IMR-90 (cell line): ENCODE measurements around the gene RELN. TPM values are rescaled to one million over a fixed set of nuclear protein-coding genes. Genes with fewer than 3 reads are reported as not detected.

Experiments used
- ATAC-seq: fragments of 200-7000 bp; cut with Tn5 transposase; 2 replicates; pipeline ENCODE4 v1.9.1; 2020; ENCODE audit warnings: low read depth, mild to moderate bottlenecking, moderate library complexity
- BruUV-seq: library from RNA; stranded (reverse); fragments of 400-500 nt; replicated peaks from 2 replicates; lab custom pipeline; 2021; lab: Mats Ljungman, UMichigan
- CTCF ChIA-PET: fragments of 300-600 bp; formaldehyde crosslinking; extraction: SDS; loops from one replicate; lab custom pipeline; 2021; ENCODE audit warnings: antibody characterized with exemption; lab: Yijun Ruan, JAX
- POLR2A ChIA-PET: fragments of 300-600 bp; sonication (Branson Sonifier 250); formaldehyde crosslinking; loops from one replicate; lab custom pipeline; 2022; ENCODE audit warnings: antibody characterized with exemption; ENCODE audit not compliant: unreplicated experiment; lab: Charles Lee
- DNase-seq: peaks from one replicate; pipeline ENCODE4 v3.0.0; 2013
- H2AFZ ChIP-seq: replicated peaks from 2 replicates; pipeline ENCODE3; 2013; ENCODE audit warnings: low read length, mild to moderate bottlenecking; ENCODE audit not compliant: poor library complexity
- H2AK5ac ChIP-seq: 2 replicates; pipeline ENCODE4 v1.6.1; 2013; ENCODE audit warnings: low read depth, low read length, inconsistent platforms
- H2AK9ac ChIP-seq: replicated peaks from 2 replicates; pipeline ENCODE3; 2013; ENCODE audit warnings: mild to moderate bottlenecking, low read depth, low read length, moderate library complexity; ENCODE audit not compliant: poor library complexity
- H2BK120ac ChIP-seq: 2 replicates; pipeline ENCODE4 v1.6.1; 2013; ENCODE audit warnings: low read depth, low read length, inconsistent platforms
- H2BK15ac ChIP-seq: 3 replicates; pipeline ENCODE4 v1.6.1; 2013; ENCODE audit warnings: low read depth, low read length, inconsistent platforms
- H2BK20ac ChIP-seq: 2 replicates; pipeline ENCODE4 v1.6.1; 2013; ENCODE audit warnings: low read depth, mild to moderate bottlenecking, inconsistent platforms, low read length, moderate library complexity
- H2BK5ac ChIP-seq: 2 replicates; pipeline ENCODE4 v1.6.1; 2013; ENCODE audit warnings: mild to moderate bottlenecking, low read depth, low read length, inconsistent platforms; ENCODE audit not compliant: poor library complexity, severe bottlenecking
- H3K14ac ChIP-seq: replicated peaks from 2 replicates; pipeline ENCODE4 v1.6.1; 2013; ENCODE audit warnings: low read depth, low read length, inconsistent platforms
- H3K18ac ChIP-seq: 2 replicates; pipeline ENCODE4 v1.6.1; 2013; ENCODE audit warnings: low read depth, low read length, control low read depth
- H3K23ac ChIP-seq: 2 replicates; pipeline ENCODE4 v1.6.1; 2013; ENCODE audit warnings: low read depth, low read length, inconsistent platforms
- H3K27ac ChIP-seq: 2 replicates; pipeline ENCODE4 v1.5.1; 2013; ENCODE audit warnings: mild to moderate bottlenecking, control low read depth, low read length; ENCODE audit not compliant: insufficient read depth
- H3K27me3 ChIP-seq: 2 replicates; pipeline ENCODE4 v1.6.1; 2013; ENCODE audit warnings: low read length; ENCODE audit not compliant: control insufficient read depth, insufficient read depth
- H3K36me3 ChIP-seq: 2 replicates; pipeline ENCODE4 v1.6.1; 2013; ENCODE audit warnings: low read length, mixed read lengths; ENCODE audit not compliant: control insufficient read depth, insufficient read depth
- H3K4ac ChIP-seq: 2 replicates; pipeline ENCODE4 v1.6.1; 2013; ENCODE audit warnings: low read depth, low read length, inconsistent platforms
- H3K4me1 ChIP-seq: 2 replicates; pipeline ENCODE4 v1.6.1; 2013; ENCODE audit warnings: low read length, mixed read lengths; ENCODE audit not compliant: control insufficient read depth, insufficient read depth
- H3K4me2 ChIP-seq: 2 replicates; pipeline ENCODE4 v1.6.1; 2013; ENCODE audit warnings: low read depth, mild to moderate bottlenecking, control low read depth, low read length, moderate library complexity
- H3K4me3 ChIP-seq: 2 replicates; pipeline ENCODE4 v1.5.1; 2013; ENCODE audit warnings: low read depth, mild to moderate bottlenecking, control low read depth, low read length, moderate library complexity; ENCODE audit not compliant: insufficient read depth
- H3K56ac ChIP-seq: 2 replicates; pipeline ENCODE4 v1.6.1; 2013; ENCODE audit warnings: low read length, inconsistent platforms; ENCODE audit not compliant: insufficient read depth; ENCODE audit errors: extremely low read depth
- H3K79me1 ChIP-seq, 2 experiments: 2 replicates each; pipeline ENCODE4 v1.6.1; 2013; ENCODE audit warnings: low read length in 2 of 2, inconsistent platforms in 1 of 2, low read depth in 1 of 2
- H3K9ac ChIP-seq: 2 replicates; pipeline ENCODE4 v1.6.1; 2013; ENCODE audit warnings: low read depth, low read length, control low read depth
- H3K9me1 ChIP-seq: 2 replicates; pipeline ENCODE4 v1.6.1; 2013; ENCODE audit warnings: low read length, inconsistent platforms; ENCODE audit not compliant: insufficient read depth
- H3K9me3 ChIP-seq: 2 replicates; pipeline ENCODE4 v1.6.1; 2013; ENCODE audit warnings: low read length; ENCODE audit not compliant: control insufficient read depth, insufficient read depth
- H4K20me1 ChIP-seq: 2 replicates; pipeline ENCODE4 v1.6.1; 2013; ENCODE audit warnings: low read length, inconsistent platforms; ENCODE audit not compliant: insufficient read depth
- H4K5ac ChIP-seq: 2 replicates; pipeline ENCODE4 v1.6.1; 2013; ENCODE audit warnings: mild to moderate bottlenecking, low read depth, low read length, control low read depth
- H4K8ac ChIP-seq, 2 experiments: 2 replicates each; pipeline ENCODE4 v1.6.1; 2013; ENCODE audit warnings: low read depth in 2 of 2, low read length in 2 of 2, control low read depth in 1 of 2, inconsistent platforms in 1 of 2
- H4K91ac ChIP-seq: 2 replicates; pipeline ENCODE4 v1.6.1; 2013; ENCODE audit warnings: low read depth, low read length, inconsistent platforms; ENCODE audit not compliant: insufficient read depth
- CEBPB ChIP-seq: IDR thresholded peaks from 2 replicates; pipeline ENCODE4 v1.6.1; 2012; ENCODE audit warnings: low read depth, low read length, improper control_type of control experiment
- FOS ChIP-seq: fragments of 150-350 bp; IDR thresholded peaks from 2 replicates; pipeline ENCODE4 v1.6.1; 2016; ENCODE audit warnings: low read depth, low read length
- MXI1 ChIP-seq: IDR thresholded peaks from 2 replicates; pipeline ENCODE4 v1.6.1; 2012; ENCODE audit warnings: low read depth, mild to moderate bottlenecking, low read length, moderate library complexity, borderline replicate concordance
- NFE2L2 ChIP-seq: fragments of 150-350 bp; IDR thresholded peaks from 2 replicates; pipeline ENCODE4 v1.6.1; 2016; ENCODE audit warnings: low read depth, mild to moderate bottlenecking, low read length
- POLR2A ChIP-seq: IDR thresholded peaks from 2 replicates; pipeline ENCODE4 v1.6.1; 2012; ENCODE audit warnings: mild to moderate bottlenecking, low read depth, low read length
- SMC3 ChIP-seq: fragments of 150-350 bp; IDR thresholded peaks from 2 replicates; pipeline ENCODE4 v1.6.1; 2016; ENCODE audit warnings: low read depth, mild to moderate bottlenecking, antibody characterized with exemption, low read length, moderate library complexity
- WGBS, 2 experiments: methylation state at CpG; one replicate each; pipeline versions ENCODE4 v1.1.5 to v1.1.7; 2013; ENCODE audit warnings: missing lambda C conversion rate in 2 of 2; ENCODE audit not compliant: insufficient read length in 1 of 2; ENCODE audit errors: extremely low coverage in 2 of 2; 5-methylcytosine and 5-hydroxymethylcytosine counted together
- dilution Hi-C: fragments of 300-500 bp; cut with HindIII; formaldehyde crosslinking; loops from one replicate; pipeline ENCODE4 v1.14.3; 2018; ENCODE audit warnings: low sequenced_read_pairs; ENCODE audit not compliant: unreplicated experiment
- in situ Hi-C: fragments of 300-500 bp; cut with MboI; formaldehyde crosslinking; loops from 3 replicates; pipeline ENCODE4 v1.14.3; 2019; ENCODE audit warnings: low sequenced_read_pairs, inconsistent platforms, mixed read lengths
- intact Hi-C: fragments of 100-400 bp; cut with micrococcal nuclease; formaldehyde crosslinking; loops from 2 replicates; pipeline ENCODE4 v1.10.0; 2022
- polyA plus RNA-seq, 3 experiments: library from polyadenylated mRNA; depleted of rRNA; stranded (reverse); fragments of >200 nt; gene quantifications; 2 replicates each; pipeline ENCODE4 v1.2.3, GENCODE V29; 2012; ENCODE audit warnings: low replicate concordance in 1 of 3
- total RNA-seq: library from RNA; depleted of rRNA; stranded (reverse); fragments of >200 nt; gene quantifications from 2 replicates; pipeline ENCODE4 v1.2.3, GENCODE V29; 2012

RELN gene
- total and polyA plus RNA-seq, 2 of the 4 experiments (the other 2 are of a cell fraction): 14.7 to 23.7 TPM

DNA sequence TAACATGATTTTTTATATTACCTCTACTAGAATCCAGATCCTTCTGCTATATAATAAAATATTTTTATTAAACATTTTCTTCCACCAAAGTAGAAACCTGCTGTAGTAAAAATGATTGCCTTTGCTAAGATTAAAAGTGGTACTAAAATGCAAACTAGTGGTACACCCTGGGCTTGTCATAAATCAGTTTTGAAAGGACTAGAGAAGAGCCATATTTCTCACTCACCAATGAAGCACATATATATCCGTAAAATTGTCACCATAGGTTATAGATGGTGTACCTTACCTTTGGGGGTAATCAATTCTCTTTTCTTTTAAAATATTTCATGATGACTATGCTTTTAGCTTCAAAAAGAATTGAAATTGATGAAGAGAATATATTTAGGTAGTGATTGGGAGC is 290.4 kb downstream of the RELN start:
- Histone ChIP-seq H2AFZ (no peak overlapping the region), H3K4me1 (peaks cover 7% of the 10 kb centered on the region), H3K56ac (no peak overlapping the region), H3K4ac (no peak overlapping the region), H2AK5ac (no peak overlapping the region), H3K9ac (no peak overlapping the region), H3K4me2 (no peak overlapping the region), H2BK120ac (no peak overlapping the region), H4K20me1 (no peaks in the 10 kb centered on the region), H3K27me3 (no peaks in the 10 kb centered on the region), H3K27ac (no peak overlapping the region), H2BK15ac (no peak overlapping the region), H3K79me1 (no peaks in the 10 kb centered on the region), H4K5ac (no peak overlapping the region), H3K14ac (no peak overlapping the region), H3K9me1 (no peaks in the 10 kb centered on the region; the same call in 1 of the 2 replicates), H3K9me3 (no peaks in the 10 kb centered on the region), H3K4me3 (no peak overlapping the region), H3K23ac (no peak overlapping the region), H4K91ac (no peak overlapping the region), H3K18ac (no peak overlapping the region), H3K36me3 (0 out of 2 replicates have a peak, but pooled peaks cover 3% of the 10 kb centered on the region), H2BK5ac (no peak overlapping the region), H2BK20ac (no peak overlapping the region), H2AK9ac (no peak overlapping the region), H4K8ac (no peak overlapping the region)
- no peak for ATAC-seq
- intact Hi-C loops (no loop called here), dilution Hi-C loops (no loop called here), in situ Hi-C loops (no loop called here)
- ChIA-PET POLR2A (no interaction called here), CTCF (no interaction called here)
- BruUV-seq: no TSS peak
- no CpG with 5 or more reads among the region's 1 CpG for WGBS, 2 experiments
- no peak for DNase-seq
- TF ChIP-seq CEBPB (no peak), NFE2L2 (no peak), FOS (no peak), POLR2A (no peak), MXI1 (no peak), SMC3 (no peak)
